GM21381 (cell line): ENCODE data around the gene NRAP.

Experiments
- ATAC-seq: cut with Tn5 transposase; IDR thresholded peaks from one replicate; pipeline ENCODE4 v1.9.1; 2021; ENCODE audit warnings: mild to moderate bottlenecking, moderate library complexity; ENCODE audit not compliant: unreplicated experiment

NRAP gene

DNA sequence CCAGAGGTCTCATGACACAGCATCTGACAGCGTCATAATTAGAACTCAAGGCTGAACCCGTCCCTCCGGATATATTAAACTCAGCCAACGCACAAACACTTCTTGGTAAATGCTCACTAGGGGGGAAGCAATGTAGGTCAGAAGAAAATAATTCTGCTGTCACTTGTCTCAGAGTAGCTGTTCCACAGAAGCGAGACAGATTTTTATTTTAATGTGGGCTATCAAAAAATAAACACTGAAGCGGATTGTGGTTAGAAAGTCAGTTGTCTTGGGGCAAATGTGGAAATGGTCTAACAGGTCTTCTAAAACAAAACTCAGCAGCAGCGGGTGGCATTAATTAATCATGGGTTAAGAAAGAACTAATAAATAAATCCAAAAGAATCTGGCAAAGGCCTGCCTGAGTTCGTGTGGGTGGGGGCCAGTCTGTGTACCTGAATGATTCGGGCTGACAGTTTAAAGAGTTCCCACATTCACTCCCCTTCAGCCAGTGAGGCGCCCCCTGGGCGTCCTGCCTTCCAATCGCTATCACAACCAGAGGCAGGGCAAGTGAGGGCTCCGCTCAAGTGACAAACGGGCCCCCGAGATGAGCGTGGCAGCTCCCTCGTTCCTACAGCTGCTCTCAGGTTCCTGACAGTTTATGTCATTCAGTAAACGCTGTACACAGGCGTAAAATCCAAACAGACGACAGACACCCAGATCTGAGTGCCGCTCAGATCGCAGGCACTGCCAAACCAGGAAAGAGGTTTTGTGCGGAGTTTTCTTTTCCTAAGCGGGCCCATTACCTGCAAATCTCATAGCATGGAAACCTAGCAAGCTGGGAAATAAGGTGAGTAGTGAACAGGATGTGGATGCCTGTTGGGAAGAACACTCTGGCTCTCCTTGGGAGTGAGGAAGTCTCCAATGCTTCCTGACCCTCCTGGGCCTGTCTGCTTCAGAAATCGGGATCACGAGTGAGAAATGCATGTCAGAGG, 52.9 kb downstream of the NRAP start:
- no peak for ATAC-seq

- no peak for ATAC-seq
Measured at GRCh38 chr10:113609704-113610108, 54.1 kb downstream of the NRAP start.

GRCh38 chr10:113605268-113605978, 58.4 kb downstream of the NRAP start:
- no peak for ATAC-seq

DNA sequence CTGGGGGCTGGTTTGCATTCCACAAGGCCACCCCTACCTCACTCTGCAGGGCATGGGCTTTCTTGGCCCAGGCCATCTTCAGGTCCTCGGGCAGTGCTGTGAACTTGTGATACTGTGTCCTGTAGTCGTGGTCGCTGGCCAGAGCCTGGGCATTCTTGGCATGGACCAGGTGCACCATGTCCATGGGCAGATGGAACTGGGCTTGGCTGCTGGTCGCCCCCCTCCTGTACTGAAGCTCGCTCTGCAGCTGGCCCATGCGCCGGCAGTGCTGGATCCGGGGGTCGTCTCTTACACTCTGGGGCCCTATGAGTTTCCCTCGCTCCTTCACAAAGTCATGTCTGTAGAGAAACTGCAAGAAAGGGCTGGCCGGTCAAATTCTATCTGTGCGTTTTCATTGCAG, 59.3 kb downstream of the NRAP start:
- no peak for ATAC-seq

DNA sequence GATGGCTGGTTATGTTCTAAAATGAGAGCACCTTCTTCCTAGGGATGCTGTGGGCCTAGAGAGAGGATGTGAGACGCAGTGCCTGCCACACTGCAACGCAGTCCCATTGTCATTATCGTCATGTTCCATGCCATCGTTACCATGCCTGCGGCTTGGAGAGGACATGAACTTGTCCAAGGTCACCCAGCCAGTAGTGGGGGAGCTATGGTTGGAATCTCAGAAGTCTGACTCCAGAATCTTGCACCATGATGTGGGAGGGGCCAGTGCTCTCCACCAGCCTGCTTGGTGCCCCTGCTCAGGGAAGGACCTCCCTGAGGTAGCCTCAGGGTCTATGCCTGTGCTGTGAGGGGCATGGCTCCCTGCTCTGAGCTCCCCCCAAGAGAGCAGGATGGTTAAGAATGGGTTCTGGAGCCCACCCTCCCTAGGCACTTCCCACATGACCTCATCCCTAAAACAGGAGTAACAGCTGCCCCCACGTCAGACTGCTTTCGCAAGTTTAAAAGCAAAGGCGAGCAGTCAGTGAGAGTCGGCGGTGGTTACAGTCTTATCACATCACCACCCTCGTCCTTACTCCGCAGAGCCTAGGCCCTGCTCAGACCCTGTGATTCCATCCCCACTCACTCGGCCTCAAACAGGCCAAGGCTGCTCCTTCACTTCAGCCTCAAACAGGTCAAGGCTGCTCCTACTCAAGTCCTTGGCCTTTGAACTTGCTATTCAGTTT, 60.6 kb downstream of the NRAP start:
- no peak for ATAC-seq

DNA sequence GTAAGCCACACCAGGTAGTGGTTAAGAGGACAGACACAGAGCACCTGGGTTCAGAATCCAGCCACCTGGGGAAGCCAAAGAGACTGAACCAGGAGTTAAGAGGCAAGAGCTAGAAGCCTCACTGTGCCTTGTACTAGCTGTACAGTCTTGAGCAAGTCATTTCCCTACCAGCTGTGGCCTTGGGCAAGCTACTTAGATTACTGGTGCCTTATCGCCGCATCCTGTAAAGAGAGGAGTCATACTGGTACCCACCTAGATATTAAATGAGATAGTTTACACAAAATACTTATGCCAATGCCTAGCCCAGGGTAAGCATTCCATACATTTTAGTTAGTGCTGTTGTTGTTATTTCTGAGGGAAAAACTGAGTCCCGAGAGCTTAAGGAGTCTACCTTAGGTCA, 63.3 kb downstream of the NRAP start:
- ATAC-seq, result no peak

- no peak for ATAC-seq
Measured at GRCh38 chr10:113594652-113595051, 69.2 kb downstream of the NRAP start.

DNA sequence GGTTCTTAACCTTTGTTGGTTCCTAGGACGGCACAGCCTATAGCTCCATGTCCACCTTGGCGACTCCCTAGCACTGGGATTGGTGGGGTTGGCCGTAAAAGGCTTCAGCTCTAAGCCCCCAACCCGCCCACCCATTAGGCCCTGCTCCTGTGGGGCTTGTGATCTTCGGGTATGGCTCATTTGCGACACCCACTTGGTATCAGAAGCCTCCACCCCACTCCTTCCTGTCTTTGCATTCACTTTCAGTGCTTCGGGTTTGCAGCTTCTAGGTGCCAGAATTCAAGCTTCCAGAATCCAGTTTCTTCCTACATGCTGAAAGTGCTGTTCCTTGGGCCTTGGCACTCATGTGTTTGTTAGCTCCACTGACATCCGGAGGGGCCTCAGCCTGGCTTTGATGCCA, 71.5 kb downstream of the NRAP start:
- ATAC-seq, result no peak

- ATAC-seq, result no peak
Measured at GRCh38 chr10:113590581-113590980, 73.3 kb downstream of the NRAP start.

GRCh38 chr10:113589201-113589770, 74.6 kb downstream of the NRAP start:
- ATAC-seq, result no peak

- ATAC-seq, result no peak
Measured at GRCh38 chr10:113585949-113586348, 77.9 kb downstream of the NRAP start.

- no peak for ATAC-seq
Measured at GRCh38 chr10:113583571-113583970, 80.3 kb downstream of the NRAP start.

GRCh38 chr10:113581092-113581491, 82.7 kb downstream of the NRAP start:
- ATAC-seq, result no peak

- no peak for ATAC-seq
Measured at GRCh38 chr10:113578773-113579172, 85.1 kb downstream of the NRAP start.

DNA sequence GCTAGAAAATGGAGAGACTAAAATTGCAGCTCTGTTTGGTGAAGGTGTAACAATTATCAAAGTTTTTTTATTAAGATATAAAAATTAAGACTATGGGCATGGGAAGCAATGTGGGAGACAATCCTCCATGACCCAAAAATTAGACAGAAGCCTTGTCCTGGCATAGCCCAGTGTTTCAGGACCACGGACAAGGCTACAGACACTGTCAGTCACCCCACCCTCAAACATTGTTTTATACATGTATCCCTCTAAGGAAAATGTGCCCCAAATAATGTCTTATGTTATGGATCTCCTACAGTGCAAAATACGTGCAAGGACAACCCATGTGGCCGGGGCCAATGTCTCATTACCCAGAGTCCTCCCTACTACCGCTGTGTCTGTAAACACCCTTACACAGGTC, 87.0 kb downstream of the NRAP start:
- no peak for ATAC-seq

GRCh38 chr10:113573368-113573767, 90.5 kb downstream of the NRAP start:
- ATAC-seq, result no peak

DNA sequence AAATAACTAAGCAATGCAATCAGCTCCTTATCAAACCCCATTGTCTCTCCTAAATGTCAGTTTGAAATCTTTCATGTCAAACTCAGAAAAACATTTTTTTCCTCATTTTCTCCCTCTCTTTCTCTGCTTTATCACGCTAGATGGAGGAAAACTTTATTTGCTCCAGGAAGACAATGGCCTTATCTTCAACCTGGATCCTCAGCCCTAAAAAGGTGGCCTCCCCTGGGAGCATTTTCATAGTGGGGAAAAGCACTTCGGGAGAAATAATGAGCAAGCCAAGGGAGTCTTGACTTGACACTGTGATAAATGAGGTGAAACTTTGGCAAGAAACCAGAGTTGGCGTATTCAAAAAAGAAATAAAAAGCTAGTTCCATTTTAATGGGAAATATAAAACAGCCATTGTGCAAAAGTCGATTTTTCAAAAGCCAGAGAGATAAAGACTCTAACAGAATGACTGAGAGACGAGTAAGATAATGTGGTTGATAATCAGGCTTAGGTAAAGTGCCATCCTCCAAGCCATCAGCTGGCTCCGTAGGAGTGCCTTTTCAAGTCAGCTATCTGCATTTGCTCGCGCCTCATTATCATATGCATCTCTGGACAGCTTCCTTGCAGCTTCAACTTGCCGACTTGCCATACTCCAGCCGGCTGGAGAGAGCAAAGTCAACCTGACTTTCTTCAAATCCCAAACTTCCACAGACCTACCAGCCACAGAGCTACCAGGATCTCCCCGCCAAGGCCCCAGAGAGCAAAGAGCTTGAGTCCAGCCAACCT, 91.1 kb downstream of the NRAP start:
- ATAC-seq, result no peak

- no peak for ATAC-seq
Measured at GRCh38 chr10:113569576-113569975, 94.3 kb downstream of the NRAP start.

- ATAC-seq, result no peak
Measured at GRCh38 chr10:113566888-113567287, 97.0 kb downstream of the NRAP start.

DNA sequence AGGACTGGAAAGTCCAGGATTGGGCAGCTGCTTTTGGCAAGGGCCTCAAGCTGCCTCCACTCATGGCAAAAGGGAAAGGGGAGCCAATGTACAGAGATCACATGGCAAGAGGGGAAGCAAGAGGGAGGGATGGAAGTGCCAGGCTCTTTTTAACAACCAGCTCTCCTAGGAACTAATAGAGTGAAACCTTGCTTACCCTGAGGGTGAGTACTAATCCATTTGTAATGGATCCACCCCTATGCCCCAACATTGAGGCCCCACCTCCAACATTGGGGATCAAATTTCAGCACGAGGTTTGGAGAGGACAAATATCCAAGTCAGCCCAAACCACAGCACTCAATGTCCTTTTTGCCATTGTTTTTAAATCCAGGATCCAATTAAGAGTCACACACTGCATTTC, 98.5 kb downstream of the NRAP start:
- no peak for ATAC-seq
